Measurements from ENCODE around the gene ITGA2.
A peak's percentile ranks its signal among the peaks of the same experiment; 100 is the strongest.
"Not testable (repeated sequence)": the region's sequence is repeated elsewhere in the genome, so short reads cannot be mapped to it uniquely, and the experiment has no call there.

The ITGA2 gene

GRCh38 chr5:52989025-52989780 is at the start of gene ITGA2:
ITGA2 (plus strand) TSS chr5:52989352; CDS start chr5:52989469, 117 bp downstream.
- no peak for FAIRE-seq

GRCh38 chr5:52943285-52943684 is 45.9 kb upstream of the ITGA2 start:
- FAIRE-seq = no peak

- FAIRE-seq = no peak
Measured at GRCh38 chr5:52943808-52944207, 45.3 kb upstream of the ITGA2 start.

- FAIRE-seq = no peak
Measured at GRCh38 chr5:52945040-52945439, 44.1 kb upstream of the ITGA2 start.

GRCh38 chr5:52947208-52947607 is 41.9 kb upstream of the ITGA2 start:
- peak; percentile 73 for FAIRE-seq

- FAIRE-seq = no peak
Measured at GRCh38 chr5:52947851-52948250, 41.3 kb upstream of the ITGA2 start.

- FAIRE-seq = peak; percentile 99
Measured at GRCh38 chr5:52948418-52949076, 40.6 kb upstream of the ITGA2 start.

GRCh38 chr5:52950686-52951085 is 38.5 kb upstream of the ITGA2 start:
- no peak for FAIRE-seq

- peak; percentile 38 for FAIRE-seq
Measured at GRCh38 chr5:52952483-52952882, 36.7 kb upstream of the ITGA2 start.

GRCh38 chr5:52956014-52956413 is 33.1 kb upstream of the ITGA2 start:
- FAIRE-seq = no peak

- FAIRE-seq = no peak
Measured at GRCh38 chr5:52956915-52957747, 32.0 kb upstream of the ITGA2 start.

- FAIRE-seq = no peak
Measured at GRCh38 chr5:52961274-52961681, 27.9 kb upstream of the ITGA2 start.

GRCh38 chr5:52963636-52964035 is 25.5 kb upstream of the ITGA2 start:
- no peak for FAIRE-seq

GRCh38 chr5:52964138-52964537 is 25.0 kb upstream of the ITGA2 start:
- no peak for FAIRE-seq

- not testable (repeated sequence) for FAIRE-seq
Measured at GRCh38 chr5:52976157-52976556, 13.0 kb upstream of the ITGA2 start.

GRCh38 chr5:52977264-52977897 is 11.8 kb upstream of the ITGA2 start:
- no peak for FAIRE-seq

GRCh38 chr5:52981507-52981906 is 7.6 kb upstream of the ITGA2 start:
- no peak for FAIRE-seq

GRCh38 chr5:52983731-52984636 is 5.2 kb upstream of the ITGA2 start:
- FAIRE-seq = no peak

- no peak for FAIRE-seq
Measured at GRCh38 chr5:52985306-52985705, 3.8 kb upstream of the ITGA2 start.

GRCh38 chr5:52987711-52988331 is 1.3 kb upstream of the ITGA2 start:
- no peak for FAIRE-seq

GRCh38 chr5:52988335-52989024 is 672 bp upstream of the ITGA2 start:
- FAIRE-seq = no peak
